RCC 7860 (cell line): ENCODE results near the gene PRRT4.

ENCODE experiments used
- DNase-seq: peaks from one replicate; pipeline ENCODE4 v3.0.0-alpha.2; 2015; ENCODE audit warnings: low spot score
- FAIRE-seq: peaks from 2 replicates; lab custom pipeline; 2012; peaks lifted over from hg19 to GRCh38; lab: Jason Lieb, UNC

The PRRT4 gene

GRCh38 chr7:128361411-128362379 is at the start of gene PRRT4:
Gene PRRT4, minus strand, starts transcription at chr7:128361690.
- FAIRE-seq: no peak
- DNase-seq: no peak

- DNase-seq (no peak), FAIRE-seq (no peak)
Observed at GRCh38 chr7:128410451-128410753, 48.9 kb upstream of the PRRT4 start.

- peak; percentile 66 for FAIRE-seq
- DNase-seq: peak; percentile 78
Observed at GRCh38 chr7:128409596-128410450, 48.3 kb upstream of the PRRT4 start, which contains the start of gene IMPDH1. Gene IMPDH1, minus strand, starts transcription at chr7:128409982. Its CDS starts 81 bp downstream, at chr7:128409901.

- FAIRE-seq (no peak), DNase-seq (no peak)
Observed at GRCh38 chr7:128408709-128409595, 47.5 kb upstream of the PRRT4 start.

- FAIRE-seq: no peak
- DNase-seq: no peak
Observed at GRCh38 chr7:128407751-128408708, 46.5 kb upstream of the PRRT4 start.

- no peak for DNase-seq
- FAIRE-seq: no peak
Observed at GRCh38 chr7:128407233-128407589, 45.7 kb upstream of the PRRT4 start.

GRCh38 chr7:128406314-128407232 is 45.1 kb upstream of the PRRT4 start:
- no peak for FAIRE-seq
- no peak for DNase-seq

- FAIRE-seq (no peak), DNase-seq (no peak)
Observed at GRCh38 chr7:128405471-128406313, 44.2 kb upstream of the PRRT4 start.

- FAIRE-seq: no peak
- DNase-seq: no peak
Observed at GRCh38 chr7:128404886-128405470, 43.5 kb upstream of the PRRT4 start.

- DNase-seq (no peak), FAIRE-seq (no peak)
Observed at GRCh38 chr7:128404143-128404681, 42.7 kb upstream of the PRRT4 start.

- FAIRE-seq (no peak), DNase-seq (no peak)
Observed at GRCh38 chr7:128403676-128404075, 42.2 kb upstream of the PRRT4 start.

- DNase-seq (no peak), FAIRE-seq (no peak)
Observed at GRCh38 chr7:128402356-128402755, 40.9 kb upstream of the PRRT4 start.

- FAIRE-seq (no peak), DNase-seq (no peak)
Observed at GRCh38 chr7:128400566-128400965, 39.1 kb upstream of the PRRT4 start.

GRCh38 chr7:128399991-128400390 is 38.5 kb upstream of the PRRT4 start:
- FAIRE-seq: no peak

GRCh38 chr7:128398841-128399135 is 37.3 kb upstream of the PRRT4 start:
- DNase-seq: no peak
- FAIRE-seq: no peak

More at GRCh38 chr7:128399991-128400390, 38.5 kb upstream of the PRRT4 start:
- no peak for DNase-seq

GRCh38 chr7:128398016-128398840 is 36.7 kb upstream of the PRRT4 start:
- FAIRE-seq: no peak

More at GRCh38 chr7:128398016-128398840, 36.7 kb upstream of the PRRT4 start:
- DNase-seq: peak; percentile 46
